Activated CD4-positive, CD25-positive, alpha-beta regulatory T cell treated with anti-CD3 and anti-CD28 coated beads, Interleukin-2, amount 50 U/mL, for 16 hours (primary cell): ENCODE results near the gene RIN1.
"Not testable (repeated sequence)": the region's sequence is repeated elsewhere in the genome, so short reads cannot be mapped to it uniquely, and the experiment has no call there.

Experiments used
- DNase-seq: peaks from one replicate; pipeline ENCODE4 v3.0.0-alpha.2; 2020; ENCODE audit warnings: low read depth, low spot score

RIN1 gene

GRCh38 chr11:66320289-66320688, 15.9 kb downstream of the RIN1 start:
- DNase-seq: not testable (repeated sequence)

GRCh38 chr11:66318600-66318970, 17.6 kb downstream of the RIN1 start:
- DNase-seq: no peak

- DNase-seq: no peak
Measured at GRCh38 chr11:66317723-66318599, 18.3 kb downstream of the RIN1 start.

DNA sequence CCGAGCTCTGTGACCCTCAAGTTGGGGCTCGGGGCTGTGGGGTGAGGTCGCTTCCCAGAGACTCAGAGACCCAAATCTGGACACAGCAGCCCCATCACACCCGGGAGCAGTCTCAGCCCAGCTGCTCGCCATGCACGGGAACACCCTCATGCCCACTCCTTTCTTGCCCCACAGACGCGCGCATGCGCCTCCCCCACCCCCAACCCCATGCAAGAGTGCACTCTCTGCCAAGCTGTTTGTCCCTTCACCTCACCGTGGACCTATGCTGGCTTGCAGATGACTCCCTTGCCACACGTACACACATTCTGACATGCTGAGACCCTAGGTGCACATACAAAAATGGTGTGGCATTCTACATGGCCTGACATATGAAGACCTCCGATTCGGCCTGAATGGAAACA, 18.9 kb downstream of the RIN1 start:
- no peak for DNase-seq

DNA sequence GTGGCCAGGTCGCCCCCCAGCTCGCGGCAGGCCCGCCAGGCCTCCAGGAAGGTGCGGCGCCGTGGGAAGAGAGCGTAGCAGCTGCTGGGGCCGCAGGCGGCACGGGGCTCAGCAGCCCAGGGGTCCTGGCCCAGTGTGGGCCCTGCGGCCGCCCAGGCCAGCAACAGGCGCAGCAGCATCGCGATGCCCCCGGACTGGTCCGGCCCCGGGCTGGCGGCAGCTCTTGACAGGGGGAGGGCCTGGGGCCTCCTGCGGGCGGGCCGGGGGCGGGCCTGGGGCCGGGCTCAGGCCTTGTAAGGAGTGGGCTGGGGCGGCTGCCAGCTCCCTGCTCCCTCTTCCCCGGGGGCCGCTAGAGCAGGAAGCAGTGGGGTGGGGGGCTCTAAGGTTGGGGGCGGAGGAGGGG, 19.4 kb downstream of the RIN1 start, which contains the start of gene CD248:
CD248 (minus strand) TSS at position 196 of the 403 bp plus-strand sequence; CDS start at position 179, 17 bp downstream.
- DNase-seq: no peak

DNA sequence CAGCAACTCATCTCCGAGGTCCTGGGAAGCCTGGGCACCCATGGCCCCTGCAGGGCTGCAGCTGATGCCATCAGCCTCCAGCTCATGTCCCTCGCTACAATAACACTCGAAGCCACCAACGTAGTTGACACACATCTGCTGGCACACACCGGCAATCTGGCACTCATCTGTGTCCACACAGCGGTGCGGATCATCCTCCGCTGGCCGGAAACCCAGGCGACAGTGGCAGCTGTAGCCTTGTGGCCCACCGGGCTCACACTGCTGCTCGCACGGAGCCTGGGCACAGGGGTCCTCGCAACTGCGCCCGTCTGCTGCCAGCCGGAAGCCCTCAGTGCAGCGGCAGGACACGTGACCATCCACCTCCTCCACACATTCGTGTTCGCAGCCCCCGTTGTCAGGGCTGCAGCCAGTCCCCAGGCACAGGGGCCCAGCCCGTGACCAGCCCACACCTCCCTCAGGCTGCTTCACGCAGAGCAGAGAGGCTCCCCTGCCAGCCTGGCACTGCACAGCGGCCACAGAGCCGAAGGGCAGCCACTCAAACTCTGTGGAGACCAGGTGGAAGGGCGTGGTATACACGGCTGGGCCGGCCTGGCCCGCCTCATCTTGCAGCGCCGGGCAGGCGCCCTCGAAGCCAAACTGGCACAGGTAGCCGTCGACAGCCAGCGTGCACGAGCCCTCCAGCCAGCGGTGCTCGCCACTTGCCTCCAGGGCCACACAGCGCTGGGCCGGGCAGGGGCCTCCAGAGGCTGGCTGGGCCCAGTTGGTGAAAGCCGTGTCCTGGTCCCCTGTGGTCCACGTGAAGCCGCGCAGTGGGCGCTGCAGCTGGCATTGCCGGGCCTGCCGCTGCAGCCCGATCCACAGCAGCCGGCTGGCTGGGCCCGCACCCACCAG, 20.1 kb downstream of the RIN1 start:
- no peak for DNase-seq

DNA sequence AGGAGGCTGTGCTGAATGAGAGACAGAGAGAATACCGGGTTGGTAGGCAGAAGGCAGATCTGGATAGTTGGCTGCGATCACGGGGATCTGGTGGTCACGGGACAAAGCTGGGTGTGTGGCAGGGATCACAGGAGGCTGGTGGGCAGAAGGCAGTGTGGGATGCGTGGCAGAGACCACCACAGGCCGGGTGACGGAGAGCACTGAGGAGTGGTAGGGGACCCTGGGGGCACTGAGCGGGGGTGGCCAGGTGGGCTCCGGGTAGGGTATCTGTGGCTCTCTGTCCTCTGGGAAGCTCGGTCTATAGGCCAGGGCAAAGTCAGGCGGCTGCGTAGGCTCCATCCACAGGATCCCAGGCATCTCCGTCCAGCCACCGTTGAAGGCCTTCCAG, 20.7 kb downstream of the RIN1 start:
- no peak for DNase-seq

DNA sequence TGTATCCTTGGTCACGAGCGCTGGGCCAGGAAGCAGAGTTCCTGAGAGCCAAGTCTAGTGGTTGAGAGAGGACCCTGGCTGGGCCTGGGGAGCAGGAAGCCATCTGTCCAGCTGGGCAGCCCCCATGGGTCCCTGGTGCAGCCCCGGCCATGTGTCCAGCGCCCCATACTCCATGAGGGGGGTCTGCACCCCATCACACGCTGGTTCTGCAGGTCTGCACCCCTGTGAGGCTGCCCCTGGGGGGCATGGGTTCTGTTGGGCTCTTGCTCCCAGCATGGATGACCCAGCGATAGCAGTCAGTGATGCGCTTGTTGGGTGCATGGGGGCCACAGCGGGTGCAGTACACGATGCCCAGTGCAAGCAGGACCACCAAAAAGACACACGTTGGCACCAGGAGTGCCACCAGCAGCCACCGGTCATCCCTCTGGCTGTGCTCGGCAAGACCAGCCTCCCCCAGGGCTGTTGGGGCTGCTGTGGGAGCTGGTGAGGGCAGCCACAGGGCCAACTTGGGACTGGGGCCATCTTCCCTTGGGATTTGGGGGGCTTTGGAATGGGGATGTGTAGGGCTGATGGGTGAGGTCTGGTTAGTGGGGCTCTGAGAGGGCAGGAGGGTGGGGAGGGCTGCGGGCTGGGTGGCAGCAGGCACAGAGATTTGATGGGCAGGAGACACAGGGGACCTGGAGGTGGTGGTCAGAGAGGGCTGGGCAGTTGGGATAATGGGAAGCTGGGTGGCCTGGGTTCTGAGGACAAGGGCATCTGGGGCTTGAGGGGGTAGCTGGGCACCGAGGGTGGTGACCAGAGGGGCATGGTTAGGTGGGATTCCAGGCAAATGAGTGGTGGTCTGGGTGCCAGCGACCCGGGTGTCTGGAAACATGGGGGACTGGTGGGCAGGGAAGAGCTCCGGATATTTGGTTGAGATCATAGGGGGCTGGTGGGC, 21.4 kb downstream of the RIN1 start:
- no peak for DNase-seq

GRCh38 chr11:66314186-66314501, 22.1 kb downstream of the RIN1 start:
- DNase-seq: no peak

- no peak for DNase-seq
Measured at GRCh38 chr11:66313321-66314185, 22.7 kb downstream of the RIN1 start.

DNA sequence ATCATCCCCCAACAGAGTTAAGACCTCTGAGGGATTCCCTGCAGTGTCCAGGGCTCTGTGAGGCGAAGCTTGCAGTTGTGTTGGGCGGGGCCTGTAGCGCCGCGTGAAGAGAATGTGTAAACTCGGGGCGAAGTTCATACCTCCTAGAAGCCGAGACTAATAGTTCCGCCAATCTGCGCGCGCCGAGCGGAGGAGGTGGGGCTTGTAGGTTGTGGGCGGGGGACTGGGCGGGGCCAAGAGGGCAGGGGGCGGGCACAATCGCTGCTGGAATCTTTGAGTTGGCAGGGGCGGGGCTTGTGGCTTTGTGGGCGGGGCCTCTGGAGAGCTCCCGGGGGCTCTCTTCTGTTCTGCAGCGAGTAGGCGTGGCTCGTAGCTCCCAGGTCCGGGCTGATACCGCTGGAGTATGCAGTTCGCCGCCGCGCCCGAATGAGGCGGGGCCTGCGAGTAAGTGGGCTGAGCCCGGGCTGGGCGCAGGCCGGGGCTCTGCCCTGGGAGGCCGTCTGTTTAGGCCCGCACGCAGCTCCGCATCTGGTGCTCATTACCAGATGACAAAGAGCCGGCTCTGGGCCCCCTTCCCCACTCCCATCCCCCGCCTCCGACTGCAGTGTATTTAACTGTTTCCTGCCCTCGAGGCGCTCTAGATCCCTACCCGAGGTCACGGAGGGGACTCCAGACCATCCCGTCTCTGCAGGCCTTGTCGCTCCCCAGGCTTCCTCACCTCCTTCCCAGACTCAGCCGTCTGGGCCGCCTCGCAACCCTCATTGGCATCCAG, 23.5 kb downstream of the RIN1 start:
- peak; percentile 94 for DNase-seq

DNA sequence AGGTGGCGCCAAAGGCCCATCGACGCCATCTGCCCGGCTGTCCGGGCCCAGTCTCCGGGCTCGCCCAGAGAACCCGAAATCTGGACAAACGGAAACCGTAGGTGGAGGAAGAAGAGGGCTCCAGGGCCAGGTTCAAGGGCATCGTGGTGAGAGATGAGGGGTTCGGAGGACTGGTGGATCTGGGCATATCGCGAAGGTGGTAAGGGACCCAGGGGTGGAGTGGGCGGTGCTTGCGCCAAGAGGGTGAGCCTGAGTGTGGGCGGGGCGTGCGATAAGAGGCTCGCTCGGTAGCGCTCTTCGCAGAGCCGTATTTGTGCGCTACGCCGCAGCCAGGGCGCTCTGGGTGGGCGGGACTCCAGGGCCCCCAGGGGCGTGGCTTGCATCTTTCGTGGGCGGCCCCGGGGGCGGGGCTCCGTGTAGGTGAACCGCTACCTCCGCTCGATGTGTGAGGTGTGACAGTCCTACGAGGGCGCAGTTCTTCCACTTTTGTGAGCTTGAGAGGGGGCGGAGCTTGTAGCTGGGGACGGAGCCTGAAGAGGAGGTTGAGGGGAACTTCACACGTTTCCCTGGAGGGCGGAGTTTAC, 24.2 kb downstream of the RIN1 start:
- peak; percentile 96 for DNase-seq

DNA sequence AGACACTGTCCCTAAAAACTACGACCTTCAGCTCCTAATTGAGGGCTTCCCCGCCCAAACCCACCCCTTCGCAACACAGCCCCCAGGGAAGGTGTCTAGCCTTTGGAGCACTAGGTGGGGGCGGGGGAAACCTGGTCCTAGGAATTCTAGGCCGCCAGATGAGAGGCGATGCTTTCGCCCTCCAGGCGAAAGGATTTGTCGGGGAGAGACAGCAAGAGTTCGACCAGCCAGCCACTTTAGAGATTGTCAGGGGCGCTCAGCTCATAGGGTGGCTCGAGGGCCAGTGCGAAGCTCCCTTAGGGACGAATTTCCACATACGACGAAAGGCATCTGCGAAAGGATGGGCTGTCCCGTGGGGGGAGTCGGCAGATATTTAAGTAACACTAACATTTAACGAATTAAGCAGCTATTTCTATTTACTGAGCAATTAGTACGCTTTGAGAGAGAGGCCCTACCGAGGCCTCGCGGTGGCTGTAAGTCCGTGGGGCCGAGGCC, 24.7 kb downstream of the RIN1 start:
- DNase-seq: no peak

DNA sequence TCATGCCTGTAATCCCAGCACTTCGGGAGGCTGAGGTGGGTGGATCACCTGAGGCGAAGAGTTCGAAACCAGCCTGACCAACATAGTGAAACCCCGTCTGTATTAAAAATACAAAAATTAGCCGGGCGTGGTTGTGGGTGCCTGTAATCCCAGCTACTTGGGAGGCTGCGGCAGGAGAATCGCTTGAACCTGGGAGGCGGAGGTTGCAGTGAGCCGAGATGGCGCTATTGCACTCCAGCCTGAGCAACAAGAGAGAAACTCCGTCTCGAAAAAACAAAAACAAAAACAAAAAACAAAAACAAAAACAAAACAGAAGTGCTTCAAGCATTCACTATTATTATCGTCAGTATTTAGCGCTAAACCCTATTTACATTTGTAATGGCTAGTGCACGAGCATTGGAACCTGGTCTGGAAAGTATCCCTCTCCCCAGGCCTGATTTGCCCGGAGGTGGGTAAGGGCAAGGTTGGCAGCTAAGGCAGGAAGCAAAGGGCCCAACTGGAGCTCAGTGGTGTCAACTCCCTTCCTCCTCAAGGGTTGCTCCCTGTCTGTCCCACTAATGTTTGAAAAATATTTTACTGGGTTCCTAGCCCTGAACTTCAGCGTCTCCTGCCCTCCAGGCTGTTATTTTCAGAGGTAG, 25.3 kb downstream of the RIN1 start:
- not testable (repeated sequence) for DNase-seq

- DNase-seq: no peak
Measured at GRCh38 chr11:66310324-66310723, 25.9 kb downstream of the RIN1 start.

DNA sequence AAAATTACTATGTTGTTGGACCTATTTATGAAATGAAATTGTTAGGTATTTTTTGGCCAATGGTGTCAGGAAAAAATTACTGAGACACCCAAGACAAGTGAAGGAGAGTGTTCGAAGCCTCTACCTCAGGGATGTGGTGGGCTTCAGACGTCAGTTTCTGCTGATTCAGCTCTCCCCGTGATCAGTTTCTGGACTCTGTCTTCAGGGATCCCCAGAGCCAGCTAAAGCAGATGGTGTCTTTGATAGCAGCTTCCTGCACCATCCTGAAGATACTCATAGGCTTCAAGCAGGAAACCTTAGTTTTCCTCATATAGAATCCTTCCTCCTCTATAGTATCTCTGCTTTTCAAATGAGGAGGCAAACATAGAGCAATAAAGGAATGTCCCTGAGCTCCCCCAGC, 26.8 kb downstream of the RIN1 start:
- no peak for DNase-seq

DNA sequence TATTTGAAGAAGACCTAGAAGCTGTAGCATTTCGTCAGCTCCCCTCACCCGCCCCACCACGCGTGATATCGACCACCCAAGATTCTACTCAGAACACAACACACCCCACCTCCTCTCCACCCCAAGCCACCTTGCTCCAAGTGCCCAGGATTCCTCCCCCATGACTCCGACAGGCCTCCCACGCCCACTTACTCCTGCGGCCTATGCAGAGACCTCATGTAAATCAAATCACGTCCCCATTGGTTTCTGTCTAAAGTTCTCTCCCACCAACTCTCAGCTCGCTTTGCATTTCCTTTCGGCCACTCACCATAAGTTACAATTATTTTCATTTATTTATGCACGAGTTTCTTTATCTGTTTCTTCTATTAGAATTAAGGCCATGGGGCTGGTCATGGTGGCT, 33.6 kb downstream of the RIN1 start:
- no peak for DNase-seq

DNA sequence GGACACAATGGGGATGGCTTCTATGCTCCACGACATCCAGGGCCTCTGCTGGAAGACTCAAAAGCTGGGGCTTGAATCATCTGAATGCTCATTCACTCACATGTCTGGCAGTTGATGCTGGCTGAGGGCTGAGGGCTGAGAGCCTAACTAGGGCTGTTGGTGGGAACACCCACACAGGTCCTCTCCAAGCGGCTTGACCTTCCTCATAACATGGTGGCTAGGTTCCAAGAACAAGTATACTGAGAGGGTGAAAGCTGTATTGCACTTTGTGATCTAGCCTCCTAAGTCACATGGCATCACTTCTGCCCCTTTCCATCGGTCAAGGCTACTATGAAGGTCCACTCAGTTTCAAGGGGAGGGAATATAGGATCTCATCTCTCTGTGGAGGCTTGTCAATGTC, 37.0 kb downstream of the RIN1 start:
- DNase-seq: no peak

DNA sequence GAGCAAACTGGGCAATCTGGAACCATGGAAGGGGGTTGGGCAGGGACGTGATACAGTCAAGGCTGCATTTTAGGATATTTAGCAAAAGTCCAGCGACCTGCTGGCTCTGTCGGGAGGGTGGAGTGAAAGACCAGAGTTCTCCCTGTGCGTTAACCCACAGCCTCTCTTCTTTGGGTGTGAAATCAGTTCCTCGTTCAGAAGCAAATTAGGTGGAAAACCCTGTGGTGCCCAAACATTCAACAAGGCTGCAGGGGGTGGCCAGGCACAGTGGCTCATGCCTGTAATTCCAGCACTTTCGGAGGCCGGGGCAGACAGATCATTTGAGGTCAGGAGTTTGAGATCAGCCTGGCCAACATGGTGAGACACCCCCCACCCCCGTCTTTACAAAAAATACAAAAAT, 38.6 kb downstream of the RIN1 start:
- no peak for DNase-seq
